GM12873 (cell line): ENCODE measurements around the gene PIEZO2.

Experiments
- TF ChIP-seq, protein P1 (sequence below): IDR thresholded peaks from 2 replicates; pipeline ENCODE4 v1.5.1; 2012; ENCODE audit warnings: low read depth, mild to moderate bottlenecking, moderate library complexity, low read length, control low read depth; ENCODE audit not compliant: insufficient read depth; ENCODE audit errors: missing control alignments

PIEZO2 gene

GRCh38 chr18:11136241-11136640 lies 13.1 kb downstream of the PIEZO2 start:
- TF ChIP-seq, protein P1, sequence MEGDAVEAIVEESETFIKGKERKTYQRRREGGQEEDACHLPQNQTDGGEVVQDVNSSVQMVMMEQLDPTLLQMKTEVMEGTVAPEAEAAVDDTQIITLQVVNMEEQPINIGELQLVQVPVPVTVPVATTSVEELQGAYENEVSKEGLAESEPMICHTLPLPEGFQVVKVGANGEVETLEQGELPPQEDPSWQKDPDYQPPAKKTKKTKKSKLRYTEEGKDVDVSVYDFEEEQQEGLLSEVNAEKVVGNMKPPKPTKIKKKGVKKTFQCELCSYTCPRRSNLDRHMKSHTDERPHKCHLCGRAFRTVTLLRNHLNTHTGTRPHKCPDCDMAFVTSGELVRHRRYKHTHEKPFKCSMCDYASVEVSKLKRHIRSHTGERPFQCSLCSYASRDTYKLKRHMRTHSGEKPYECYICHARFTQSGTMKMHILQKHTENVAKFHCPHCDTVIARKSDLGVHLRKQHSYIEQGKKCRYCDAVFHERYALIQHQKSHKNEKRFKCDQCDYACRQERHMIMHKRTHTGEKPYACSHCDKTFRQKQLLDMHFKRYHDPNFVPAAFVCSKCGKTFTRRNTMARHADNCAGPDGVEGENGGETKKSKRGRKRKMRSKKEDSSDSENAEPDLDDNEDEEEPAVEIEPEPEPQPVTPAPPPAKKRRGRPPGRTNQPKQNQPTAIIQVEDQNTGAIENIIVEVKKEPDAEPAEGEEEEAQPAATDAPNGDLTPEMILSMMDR: no peak

DNA sequence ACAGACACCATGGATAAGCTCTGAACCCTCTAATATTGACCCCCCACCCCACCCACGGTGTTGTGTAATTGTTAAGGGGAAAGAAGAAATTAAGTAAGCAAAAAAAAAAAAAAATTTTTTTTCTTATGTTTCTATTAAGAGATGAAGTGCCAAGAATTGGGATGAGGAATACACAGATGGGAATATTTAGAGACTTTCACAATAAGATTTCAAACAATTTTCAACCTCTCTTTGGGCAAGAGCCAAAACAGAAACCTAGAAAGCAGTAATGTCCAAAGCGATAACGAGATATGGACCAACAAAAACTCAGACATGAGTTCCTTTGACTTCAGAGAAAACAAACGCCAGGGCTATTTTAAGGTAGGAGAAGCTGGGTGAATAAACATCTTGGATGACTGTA lies 14.4 kb downstream of the PIEZO2 start:
- TF ChIP-seq, protein P1: no peak

- TF ChIP-seq, protein P1: no peak
Measured at GRCh38 chr18:11125492-11126315, 23.7 kb downstream of the PIEZO2 start.

DNA sequence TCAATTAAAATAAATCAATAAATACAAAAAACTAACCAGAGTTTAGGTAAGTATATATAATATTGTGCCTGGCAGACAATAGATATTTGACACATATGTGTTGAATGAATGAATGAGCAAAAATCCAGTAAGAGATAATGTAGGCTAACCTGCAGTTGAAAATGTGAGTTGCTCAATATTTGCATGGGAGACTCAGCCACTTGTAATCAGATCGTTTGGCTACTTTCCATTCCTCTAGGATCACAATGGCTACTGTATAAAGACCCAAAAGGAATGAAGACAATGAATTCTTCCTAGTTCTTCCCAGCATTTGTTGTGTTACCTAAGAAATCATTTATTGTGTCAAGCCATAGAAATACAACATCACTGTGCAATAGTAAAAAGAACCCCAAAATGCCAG lies 25.3 kb downstream of the PIEZO2 start:
- TF ChIP-seq, protein P1: no peak

DNA sequence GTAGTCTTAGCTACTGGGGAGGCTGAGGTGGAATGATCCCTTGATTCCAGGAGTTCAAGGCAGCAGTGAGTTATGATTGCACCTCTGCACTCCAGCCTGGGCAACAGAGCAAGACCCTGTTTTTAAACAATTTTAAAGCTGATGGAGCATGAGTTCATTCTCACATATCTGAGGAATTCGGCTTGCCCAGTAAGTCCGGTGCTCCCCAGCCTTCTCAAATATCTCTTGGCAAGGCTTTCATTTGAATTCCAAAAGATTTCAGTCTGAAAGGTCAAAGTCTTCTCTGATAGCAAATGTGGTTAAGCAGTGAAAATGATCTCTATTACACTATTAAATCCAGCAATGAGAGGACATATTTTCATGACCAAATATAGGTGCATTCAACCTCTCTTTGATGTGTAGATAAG lies 27.9 kb downstream of the PIEZO2 start:
- TF ChIP-seq, protein P1: no peak

- TF ChIP-seq, protein P1: no peak
Measured at GRCh38 chr18:11119959-11120587, 29.3 kb downstream of the PIEZO2 start.

GRCh38 chr18:11119550-11119949 lies 29.8 kb downstream of the PIEZO2 start:
- TF ChIP-seq, protein P1: no peak
